ENCODE measurements around the gene CBX6. TPM values are rescaled to one million over a fixed set of nuclear protein-coding genes. Genes with fewer than 3 reads are reported as not detected.

The CBX6 gene
- total RNA-seq, 1 experiment from 2014 or later = 119 TPM

DNA sequence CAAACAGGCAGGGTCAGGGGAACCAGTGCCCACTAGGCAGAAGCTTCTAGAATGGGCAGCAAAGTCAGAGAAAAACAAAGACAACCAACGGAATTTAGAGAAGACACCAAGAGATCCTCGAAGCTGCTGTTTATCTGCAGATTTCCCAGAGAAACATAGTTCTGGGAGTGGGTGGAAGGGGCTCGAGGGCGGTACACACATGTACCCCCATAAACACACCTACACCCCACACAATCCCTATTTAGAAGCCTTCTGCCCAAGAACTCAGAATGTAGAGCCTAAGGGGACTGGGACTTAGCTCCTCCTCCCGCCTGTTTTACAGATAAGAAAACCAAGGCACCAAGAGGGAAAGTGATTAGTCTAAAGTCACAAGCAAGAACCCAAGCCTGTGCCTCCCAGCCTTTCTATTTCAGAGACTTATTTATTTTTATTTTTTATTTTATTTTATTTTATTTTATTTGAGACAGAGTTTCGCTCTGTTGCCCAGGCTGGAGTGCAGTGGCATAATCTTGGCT is 34.5 kb downstream of the CBX6 start:
- ChIA-PET POLR2A (ENCODE audit: low non-redundant PET) (no interaction called here), CTCF (interaction anchor here (1.1 kb wide), 1 partner anchor 68 kb away, joined by 3 read pairs; no protein-coding TSS in a partner anchor)
- BruUV-seq (replicated peaks) = no TSS peak
- no peak overlapping the region for H3K27ac ChIP-seq (ENCODE audit: low read depth, low read length, poor library complexity, severe bottlenecking)
- no peak overlapping the region for H3K4me3 ChIP-seq (ENCODE audit: low read depth, low read length, poor library complexity, severe bottlenecking)
- peaks cover 9% of the 10 kb centered on the region for H3K36me3 ChIP-seq (ENCODE audit: insufficient read depth, low read length, poor library complexity, severe bottlenecking)
- no peak for TF ChIP-seq EZH2 (IDR thresholded peaks at IDR 0.05; ENCODE audit: borderline replicate concordance, low read depth, low read length, poor library complexity, severe bottlenecking)
- TF ChIP-seq, protein P1, sequence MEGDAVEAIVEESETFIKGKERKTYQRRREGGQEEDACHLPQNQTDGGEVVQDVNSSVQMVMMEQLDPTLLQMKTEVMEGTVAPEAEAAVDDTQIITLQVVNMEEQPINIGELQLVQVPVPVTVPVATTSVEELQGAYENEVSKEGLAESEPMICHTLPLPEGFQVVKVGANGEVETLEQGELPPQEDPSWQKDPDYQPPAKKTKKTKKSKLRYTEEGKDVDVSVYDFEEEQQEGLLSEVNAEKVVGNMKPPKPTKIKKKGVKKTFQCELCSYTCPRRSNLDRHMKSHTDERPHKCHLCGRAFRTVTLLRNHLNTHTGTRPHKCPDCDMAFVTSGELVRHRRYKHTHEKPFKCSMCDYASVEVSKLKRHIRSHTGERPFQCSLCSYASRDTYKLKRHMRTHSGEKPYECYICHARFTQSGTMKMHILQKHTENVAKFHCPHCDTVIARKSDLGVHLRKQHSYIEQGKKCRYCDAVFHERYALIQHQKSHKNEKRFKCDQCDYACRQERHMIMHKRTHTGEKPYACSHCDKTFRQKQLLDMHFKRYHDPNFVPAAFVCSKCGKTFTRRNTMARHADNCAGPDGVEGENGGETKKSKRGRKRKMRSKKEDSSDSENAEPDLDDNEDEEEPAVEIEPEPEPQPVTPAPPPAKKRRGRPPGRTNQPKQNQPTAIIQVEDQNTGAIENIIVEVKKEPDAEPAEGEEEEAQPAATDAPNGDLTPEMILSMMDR (conservative IDR thresholded peaks at IDR 0.05; ENCODE audit: low read depth, low read length) = no peak
- H3K27me3 ChIP-seq (replicated peaks; ENCODE audit: insufficient read depth, low read depth, low read length, poor library complexity) = no peaks in the 10 kb centered on the region
- peaks cover 38% of the 10 kb centered on the region for H3K4me1 ChIP-seq (ENCODE audit: insufficient read depth, low read length, poor library complexity, severe bottlenecking)
- no peak for DNase-seq (ENCODE audit: low spot score)
- no peaks in the 10 kb centered on the region for H3K9me3 ChIP-seq (ENCODE audit: low read depth, low read length, poor library complexity, severe bottlenecking)
- intact Hi-C loops (cut with micrococcal nuclease; ENCODE audit: unreplicated experiment) = no loop called here

DNA sequence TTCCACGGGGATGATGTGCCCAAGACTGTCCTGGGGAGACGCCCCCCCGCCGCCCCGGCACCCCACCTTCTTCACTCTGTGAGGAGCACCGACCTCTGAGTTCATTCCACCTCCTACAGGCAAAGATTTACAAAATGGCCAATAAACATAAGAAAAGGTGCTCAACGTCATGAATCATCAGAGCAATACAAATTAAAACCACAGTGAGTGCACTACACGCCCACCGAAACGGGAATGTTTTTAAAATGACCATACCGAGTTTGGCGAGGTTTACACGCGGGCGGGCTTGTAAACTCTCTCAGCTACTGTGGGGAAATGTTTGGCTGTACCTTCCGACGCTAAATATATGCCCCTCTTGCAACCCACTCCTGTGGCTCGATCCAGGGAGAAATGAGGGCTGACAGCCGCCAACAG is 36.1 kb downstream of the CBX6 start:
- no peak for DNase-seq (ENCODE audit: low spot score)
- intact Hi-C loops (cut with micrococcal nuclease; ENCODE audit: unreplicated experiment) = no loop called here
- BruUV-seq (replicated peaks) = no TSS peak
- POLR2A ChIA-PET (ENCODE audit: low non-redundant PET) = no interaction called here
- Histone ChIP-seq H3K27me3 (replicated peaks; ENCODE audit: insufficient read depth, low read depth, low read length, poor library complexity) (no peaks in the 10 kb centered on the region), H3K27ac (ENCODE audit: low read depth, low read length, poor library complexity, severe bottlenecking) (peak overlapping the region; percentile 37), H3K36me3 (ENCODE audit: insufficient read depth, low read length, poor library complexity, severe bottlenecking) (peaks cover 17% of the 10 kb centered on the region), H3K4me3 (ENCODE audit: low read depth, low read length, poor library complexity, severe bottlenecking) (no peak overlapping the region), H3K4me1 (ENCODE audit: insufficient read depth, low read length, poor library complexity, severe bottlenecking) (peaks cover 26% of the 10 kb centered on the region), H3K9me3 (ENCODE audit: low read depth, low read length, poor library complexity, severe bottlenecking) (no peaks in the 10 kb centered on the region)
- CTCF ChIA-PET = interaction anchor here (0.6 kb wide), 1 partner anchor 95 kb away, joined by 3 read pairs; no protein-coding TSS in a partner anchor
- TF ChIP-seq, protein P1 (conservative IDR thresholded peaks at IDR 0.05; ENCODE audit: low read depth, low read length) = no peak

DNA sequence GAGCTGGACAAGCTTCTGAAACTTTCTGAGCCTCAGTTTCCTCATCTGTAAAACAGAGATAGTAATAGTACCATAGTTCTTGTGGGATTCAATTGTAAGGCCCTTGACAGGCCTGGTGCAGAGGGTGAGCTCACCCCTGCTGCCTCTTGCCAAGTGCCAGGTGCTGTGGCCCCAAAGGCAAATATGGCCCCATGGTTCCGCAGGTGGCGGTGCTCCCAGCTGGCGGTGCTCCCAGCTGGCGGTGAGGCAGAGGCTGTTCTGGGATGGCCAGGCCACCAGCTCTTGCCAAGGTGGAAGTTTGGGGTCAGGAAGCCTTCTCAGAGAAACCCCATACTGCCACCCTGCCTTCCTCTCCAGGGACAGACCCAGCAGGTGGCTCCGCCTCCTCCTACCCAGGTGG is 37.0 kb downstream of the CBX6 start:
- peaks cover 17% of the 10 kb centered on the region for H3K4me1 ChIP-seq (ENCODE audit: insufficient read depth, low read length, poor library complexity, severe bottlenecking)
- no TSS peak for BruUV-seq (replicated peaks)
- no peak for DNase-seq (ENCODE audit: low spot score)
- CTCF ChIA-PET = no interaction called here
- no peak overlapping the region for H3K27ac ChIP-seq (ENCODE audit: low read depth, low read length, poor library complexity, severe bottlenecking)
- peaks cover 17% of the 10 kb centered on the region for H3K36me3 ChIP-seq (ENCODE audit: insufficient read depth, low read length, poor library complexity, severe bottlenecking)
- H3K4me3 ChIP-seq (ENCODE audit: low read depth, low read length, poor library complexity, severe bottlenecking) = no peak overlapping the region
- TF ChIP-seq EZH2 (IDR thresholded peaks at IDR 0.05; ENCODE audit: borderline replicate concordance, low read depth, low read length, poor library complexity, severe bottlenecking) = no peak
- TF ChIP-seq, protein P1 (conservative IDR thresholded peaks at IDR 0.05; ENCODE audit: low read depth, low read length) = no peak
- intact Hi-C loops (cut with micrococcal nuclease; ENCODE audit: unreplicated experiment) = no loop called here
- POLR2A ChIA-PET (ENCODE audit: low non-redundant PET) = no interaction called here
- no peaks in the 10 kb centered on the region for H3K9me3 ChIP-seq (ENCODE audit: low read depth, low read length, poor library complexity, severe bottlenecking)
- no peaks in the 10 kb centered on the region for H3K27me3 ChIP-seq (replicated peaks; ENCODE audit: insufficient read depth, low read depth, low read length, poor library complexity)

All from A673 (cell line).